HG03108 (cell line): Measurements from ENCODE around the gene LRRC25.

ENCODE experiments used
- ATAC-seq: cut with Tn5 transposase; IDR thresholded peaks from one replicate; pipeline ENCODE4 v1.9.1; 2021; ENCODE audit warnings: moderate library complexity; ENCODE audit not compliant: unreplicated experiment

Gene LRRC25

DNA sequence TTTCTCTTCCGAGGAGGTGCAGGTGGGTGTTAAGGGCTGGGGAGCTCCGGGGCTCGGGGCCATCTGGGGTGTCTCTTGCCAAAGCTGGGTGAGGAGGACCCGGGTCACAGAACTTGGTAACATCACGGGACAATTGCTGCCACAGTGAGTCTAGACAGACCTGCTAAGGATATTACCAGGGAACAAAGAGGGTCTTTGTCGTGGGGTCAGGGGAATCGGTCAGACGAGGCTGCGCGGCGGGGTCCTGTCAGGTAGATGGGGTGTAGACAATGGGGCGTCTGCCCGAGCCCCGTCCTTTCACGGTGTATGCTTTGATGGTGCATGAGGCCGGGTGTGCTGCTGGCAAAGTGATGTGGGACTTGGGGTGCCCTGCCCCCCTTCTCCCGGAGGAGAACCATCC, 49.3 kb downstream of the LRRC25 start:
- ATAC-seq: no peak

DNA sequence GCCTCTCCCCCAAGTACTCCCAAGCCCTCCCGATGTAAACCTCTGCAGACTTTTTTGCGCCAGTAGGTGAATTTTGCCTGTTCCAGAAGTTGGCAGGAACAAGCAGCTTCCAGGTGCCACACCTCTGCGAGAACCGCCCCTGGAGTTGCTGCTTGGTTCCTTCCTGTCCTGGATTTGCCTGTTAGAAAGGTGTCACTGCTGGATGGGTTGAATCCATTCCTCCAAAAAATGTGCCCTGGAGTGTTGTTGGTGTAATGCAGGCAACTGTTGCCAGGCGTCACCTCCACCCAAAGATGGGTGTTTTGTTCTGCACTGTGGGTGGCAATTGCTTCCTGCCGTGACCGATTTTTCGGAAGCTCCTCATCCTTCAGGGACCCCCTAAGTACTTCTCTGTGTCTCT, 51.3 kb downstream of the LRRC25 start:
- ATAC-seq: no peak

DNA sequence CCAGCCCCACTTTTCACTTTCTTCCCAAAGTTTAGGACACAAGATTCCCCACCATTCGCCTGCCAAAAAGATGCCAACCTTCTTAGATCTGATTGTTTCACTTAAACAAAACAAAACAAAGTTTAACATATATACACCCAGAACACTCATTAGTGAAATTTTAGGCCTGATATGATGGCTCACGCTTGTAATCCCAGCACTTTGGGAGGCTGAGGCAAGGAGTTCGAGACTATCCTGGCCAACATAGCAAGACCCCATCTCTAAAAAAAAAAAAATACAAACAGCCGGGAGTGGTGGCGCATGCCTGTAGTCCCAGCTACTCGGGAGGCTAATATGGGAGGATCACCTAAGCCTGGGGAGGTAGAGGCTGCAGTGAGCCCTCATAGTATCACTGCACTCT, 52.1 kb downstream of the LRRC25 start:
- ATAC-seq: no peak

DNA sequence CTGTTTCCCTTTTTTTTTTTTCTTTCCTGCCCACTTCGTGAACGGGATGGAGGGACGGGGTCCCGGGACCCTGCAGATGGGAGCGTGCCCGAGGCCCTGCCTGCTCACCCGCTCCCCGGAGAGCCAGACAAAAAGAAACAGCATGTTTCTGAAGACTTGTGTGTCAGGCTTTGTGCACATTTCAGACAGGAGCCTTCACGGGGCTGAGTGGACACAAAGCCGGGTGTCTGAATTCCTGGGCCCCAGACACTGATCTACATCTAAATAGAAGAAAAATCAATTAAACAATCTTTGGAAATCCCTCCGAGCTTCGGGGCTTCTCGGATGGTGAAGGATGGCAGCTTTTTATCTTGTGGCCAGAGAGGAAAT, 52.9 kb downstream of the LRRC25 start:
- ATAC-seq: no peak

DNA sequence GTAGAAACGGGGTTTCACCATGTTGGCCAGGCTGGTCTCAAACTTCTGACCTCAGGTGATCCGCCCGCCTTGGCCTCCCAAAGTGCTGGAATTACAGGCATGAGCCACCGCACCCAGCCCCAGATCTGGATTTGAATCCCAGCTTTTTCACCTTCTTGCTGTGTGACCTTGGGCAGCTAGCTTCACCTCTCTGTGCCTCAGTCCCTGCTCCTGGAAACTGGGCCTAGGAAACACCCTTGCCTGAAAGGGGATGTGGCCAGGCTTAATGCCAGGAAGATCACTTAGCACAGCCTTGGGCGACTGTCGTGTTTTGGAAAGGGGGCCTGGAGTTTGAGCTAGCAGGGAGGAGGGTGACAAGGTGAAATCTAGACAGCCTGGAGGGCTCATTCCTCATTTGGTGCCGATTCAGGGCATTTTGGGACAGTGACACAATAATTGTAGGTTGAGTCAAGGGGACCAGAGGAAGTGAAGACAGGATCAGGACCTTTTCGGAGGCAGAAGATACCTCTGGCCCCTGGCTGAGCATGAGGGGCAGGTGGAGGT, 55.3 kb downstream of the LRRC25 start:
- no peak for ATAC-seq
